ENCODE measurements around the gene NFASC. TPM values are rescaled to one million over a fixed set of nuclear protein-coding genes. Genes with fewer than 3 reads are reported as not detected.

NFASC gene
- total and polyA plus RNA-seq, 2 experiments from 2014 or later, result 3.9 to 11.7 TPM

DNA sequence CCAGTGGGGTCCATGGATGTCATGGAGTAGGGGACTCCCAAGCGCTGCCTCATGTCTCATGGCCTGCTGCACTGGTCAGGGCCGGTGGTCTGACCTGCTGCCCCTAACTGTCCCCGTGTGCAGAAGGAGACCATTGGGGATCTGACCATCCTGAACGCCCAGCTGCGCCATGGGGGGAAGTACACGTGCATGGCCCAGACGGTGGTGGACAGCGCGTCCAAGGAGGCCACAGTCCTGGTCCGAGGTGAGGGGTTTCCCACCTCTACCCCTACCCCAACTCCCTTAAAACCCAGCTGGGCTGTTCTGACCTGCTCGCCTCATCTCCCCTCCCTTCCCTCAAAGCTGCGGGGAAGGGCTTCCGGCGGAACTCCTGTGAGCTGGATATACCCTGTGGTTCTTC lies 195.0 kb downstream of the NFASC start (continued):
- TF ChIP-seq, protein P1, sequence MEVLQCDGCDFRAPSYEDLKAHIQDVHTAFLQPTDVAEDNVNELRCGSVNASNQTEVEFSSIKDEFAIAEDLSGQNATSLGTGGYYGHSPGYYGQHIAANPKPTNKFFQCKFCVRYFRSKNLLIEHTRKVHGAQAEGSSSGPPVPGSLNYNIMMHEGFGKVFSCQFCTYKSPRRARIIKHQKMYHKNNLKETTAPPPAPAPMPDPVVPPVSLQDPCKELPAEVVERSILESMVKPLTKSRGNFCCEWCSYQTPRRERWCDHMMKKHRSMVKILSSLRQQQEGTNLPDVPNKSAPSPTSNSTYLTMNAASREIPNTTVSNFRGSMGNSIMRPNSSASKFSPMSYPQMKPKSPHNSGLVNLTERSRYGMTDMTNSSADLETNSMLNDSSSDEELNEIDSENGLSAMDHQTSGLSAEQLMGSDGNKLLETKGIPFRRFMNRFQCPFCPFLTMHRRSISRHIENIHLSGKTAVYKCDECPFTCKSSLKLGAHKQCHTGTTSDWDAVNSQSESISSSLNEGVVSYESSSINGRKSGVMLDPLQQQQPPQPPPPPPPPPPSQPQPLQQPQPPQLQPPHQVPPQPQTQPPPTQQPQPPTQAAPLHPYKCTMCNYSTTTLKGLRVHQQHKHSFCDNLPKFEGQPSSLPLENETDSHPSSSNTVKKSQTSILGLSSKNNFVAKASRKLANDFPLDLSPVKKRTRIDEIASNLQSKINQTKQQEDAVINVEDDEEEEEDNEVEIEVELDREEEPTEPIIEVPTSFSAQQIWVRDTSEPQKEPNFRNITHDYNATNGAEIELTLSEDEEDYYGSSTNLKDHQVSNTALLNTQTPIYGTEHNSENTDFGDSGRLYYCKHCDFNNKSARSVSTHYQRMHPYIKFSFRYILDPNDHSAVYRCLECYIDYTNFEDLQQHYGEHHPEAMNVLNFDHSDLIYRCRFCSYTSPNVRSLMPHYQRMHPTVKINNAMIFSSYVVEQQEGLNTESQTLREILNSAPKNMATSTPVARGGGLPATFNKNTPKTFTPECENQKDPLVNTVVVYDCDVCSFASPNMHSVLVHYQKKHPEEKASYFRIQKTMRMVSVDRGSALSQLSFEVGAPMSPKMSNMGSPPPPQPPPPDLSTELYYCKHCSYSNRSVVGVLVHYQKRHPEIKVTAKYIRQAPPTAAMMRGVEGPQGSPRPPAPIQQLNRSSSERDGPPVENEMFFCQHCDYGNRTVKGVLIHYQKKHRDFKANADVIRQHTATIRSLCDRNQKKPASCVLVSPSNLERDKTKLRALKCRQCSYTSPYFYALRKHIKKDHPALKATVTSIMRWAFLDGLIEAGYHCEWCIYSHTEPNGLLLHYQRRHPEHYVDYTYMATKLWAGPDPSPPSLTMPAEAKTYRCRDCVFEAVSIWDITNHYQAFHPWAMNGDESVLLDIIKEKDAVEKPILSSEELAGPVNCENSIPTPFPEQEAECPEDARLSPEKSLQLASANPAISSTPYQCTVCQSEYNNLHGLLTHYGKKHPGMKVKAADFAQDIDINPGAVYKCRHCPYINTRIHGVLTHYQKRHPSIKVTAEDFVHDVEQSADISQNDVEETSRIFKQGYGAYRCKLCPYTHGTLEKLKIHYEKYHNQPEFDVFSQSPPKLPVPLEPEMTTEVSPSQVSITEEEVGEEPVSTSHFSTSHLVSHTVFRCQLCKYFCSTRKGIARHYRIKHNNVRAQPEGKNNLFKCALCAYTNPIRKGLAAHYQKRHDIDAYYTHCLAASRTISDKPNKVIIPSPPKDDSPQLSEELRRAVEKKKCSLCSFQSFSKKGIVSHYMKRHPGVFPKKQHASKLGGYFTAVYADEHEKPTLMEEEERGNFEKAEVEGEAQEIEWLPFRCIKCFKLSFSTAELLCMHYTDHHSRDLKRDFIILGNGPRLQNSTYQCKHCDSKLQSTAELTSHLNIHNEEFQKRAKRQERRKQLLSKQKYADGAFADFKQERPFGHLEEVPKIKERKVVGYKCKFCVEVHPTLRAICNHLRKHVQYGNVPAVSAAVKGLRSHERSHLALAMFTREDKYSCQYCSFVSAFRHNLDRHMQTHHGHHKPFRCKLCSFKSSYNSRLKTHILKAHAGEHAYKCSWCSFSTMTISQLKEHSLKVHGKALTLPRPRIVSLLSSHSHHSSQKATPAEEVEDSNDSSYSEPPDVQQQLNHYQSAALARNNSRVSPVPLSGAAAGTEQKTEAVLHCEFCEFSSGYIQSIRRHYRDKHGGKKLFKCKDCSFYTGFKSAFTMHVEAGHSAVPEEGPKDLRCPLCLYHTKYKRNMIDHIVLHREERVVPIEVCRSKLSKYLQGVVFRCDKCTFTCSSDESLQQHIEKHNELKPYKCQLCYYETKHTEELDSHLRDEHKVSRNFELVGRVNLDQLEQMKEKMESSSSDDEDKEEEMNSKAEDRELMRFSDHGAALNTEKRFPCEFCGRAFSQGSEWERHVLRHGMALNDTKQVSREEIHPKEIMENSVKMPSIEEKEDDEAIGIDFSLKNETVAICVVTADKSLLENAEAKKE (CRISPR knock-in tag; IDR thresholded peaks at IDR 0.05), result no peak
- TF ChIP-seq JUNB (IDR thresholded peaks at IDR 0.05; ENCODE audit: unreplicated experiment), result no peak
- TF ChIP-seq, protein P2, sequence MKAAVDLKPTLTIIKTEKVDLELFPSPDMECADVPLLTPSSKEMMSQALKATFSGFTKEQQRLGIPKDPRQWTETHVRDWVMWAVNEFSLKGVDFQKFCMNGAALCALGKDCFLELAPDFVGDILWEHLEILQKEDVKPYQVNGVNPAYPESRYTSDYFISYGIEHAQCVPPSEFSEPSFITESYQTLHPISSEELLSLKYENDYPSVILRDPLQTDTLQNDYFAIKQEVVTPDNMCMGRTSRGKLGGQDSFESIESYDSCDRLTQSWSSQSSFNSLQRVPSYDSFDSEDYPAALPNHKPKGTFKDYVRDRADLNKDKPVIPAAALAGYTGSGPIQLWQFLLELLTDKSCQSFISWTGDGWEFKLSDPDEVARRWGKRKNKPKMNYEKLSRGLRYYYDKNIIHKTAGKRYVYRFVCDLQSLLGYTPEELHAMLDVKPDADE (IDR thresholded peaks at IDR 0.05), result no peak

DNA sequence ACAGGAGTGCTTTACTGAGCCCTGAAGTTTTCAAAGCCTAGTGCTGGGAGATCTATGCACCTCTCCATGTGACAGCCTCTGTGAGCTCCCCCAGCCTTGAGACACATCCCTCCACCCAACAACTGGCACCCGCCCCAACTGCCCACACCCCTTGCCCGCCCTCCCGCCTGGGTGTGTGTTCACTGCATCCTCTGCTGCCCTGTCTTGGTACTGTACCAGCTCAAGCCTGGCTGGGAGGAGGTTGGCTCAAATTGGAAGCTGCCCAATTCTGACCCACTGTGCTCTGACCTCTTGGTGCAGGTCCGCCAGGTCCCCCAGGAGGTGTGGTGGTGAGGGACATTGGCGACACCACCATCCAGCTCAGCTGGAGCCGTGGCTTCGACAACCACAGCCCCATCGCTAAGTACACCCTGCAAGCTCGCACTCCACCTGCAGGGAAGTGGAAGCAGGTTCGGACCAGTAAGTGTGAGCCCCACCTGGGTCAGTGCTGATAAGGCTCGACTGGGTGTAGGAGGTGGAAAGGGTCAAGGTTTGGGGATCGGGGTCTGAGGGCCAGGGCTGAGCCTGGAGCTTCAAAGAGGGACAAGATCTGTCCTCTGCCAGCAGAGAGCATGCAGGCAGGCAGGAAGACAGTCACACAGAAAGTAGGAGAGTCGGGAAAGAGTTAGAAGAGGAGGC lies 195.6 kb downstream of the NFASC start:
- Histone ChIP-seq H3K27ac (ENCODE audit: low read depth) (no peak overlapping the region), H3K79me2 (replicated peaks; ENCODE audit: insufficient read depth) (no peaks in the 10 kb centered on the region), H3K27me3 (ENCODE audit: insufficient read depth) (no peaks in the 10 kb centered on the region), H3K4me3 (no peak overlapping the region), H4K20me1 (replicated peaks; ENCODE audit: insufficient read depth) (no peaks in the 10 kb centered on the region), H3K4me2 (no peak overlapping the region), H3K4me1 (ENCODE audit: insufficient read depth) (no peaks in the 10 kb centered on the region), H3K9me2 (ENCODE audit: insufficient read depth) (no peaks in the 10 kb centered on the region), H3F3A (replicated peaks; ENCODE audit: low read depth) (no peaks in the 10 kb centered on the region), H3K36me3 (ENCODE audit: insufficient read depth) (no peaks in the 10 kb centered on the region), H2AFZ (no peak overlapping the region)
- H3K9me3 Mint-ChIP-seq, result no peaks in the 10 kb centered on the region; the same call in 2 of the 3 replicates
- TF ChIP-seq, protein P3, sequence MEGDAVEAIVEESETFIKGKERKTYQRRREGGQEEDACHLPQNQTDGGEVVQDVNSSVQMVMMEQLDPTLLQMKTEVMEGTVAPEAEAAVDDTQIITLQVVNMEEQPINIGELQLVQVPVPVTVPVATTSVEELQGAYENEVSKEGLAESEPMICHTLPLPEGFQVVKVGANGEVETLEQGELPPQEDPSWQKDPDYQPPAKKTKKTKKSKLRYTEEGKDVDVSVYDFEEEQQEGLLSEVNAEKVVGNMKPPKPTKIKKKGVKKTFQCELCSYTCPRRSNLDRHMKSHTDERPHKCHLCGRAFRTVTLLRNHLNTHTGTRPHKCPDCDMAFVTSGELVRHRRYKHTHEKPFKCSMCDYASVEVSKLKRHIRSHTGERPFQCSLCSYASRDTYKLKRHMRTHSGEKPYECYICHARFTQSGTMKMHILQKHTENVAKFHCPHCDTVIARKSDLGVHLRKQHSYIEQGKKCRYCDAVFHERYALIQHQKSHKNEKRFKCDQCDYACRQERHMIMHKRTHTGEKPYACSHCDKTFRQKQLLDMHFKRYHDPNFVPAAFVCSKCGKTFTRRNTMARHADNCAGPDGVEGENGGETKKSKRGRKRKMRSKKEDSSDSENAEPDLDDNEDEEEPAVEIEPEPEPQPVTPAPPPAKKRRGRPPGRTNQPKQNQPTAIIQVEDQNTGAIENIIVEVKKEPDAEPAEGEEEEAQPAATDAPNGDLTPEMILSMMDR (conservative IDR thresholded peaks at IDR 0.05; ENCODE audit: low read depth in 2 of 2), result peak in 1 of 2 experiments; percentile 24; a peak in 1 of 4 replicates
- TF ChIP-seq ZNF331 (CRISPR knock-in tag; IDR thresholded peaks at IDR 0.05; ENCODE audit: low read depth), result no peak
- H3K4me1 Mint-ChIP-seq, result peaks cover 13% of the 10 kb centered on the region
- H3K27ac Mint-ChIP-seq, result no peak overlapping the region
- no peak overlapping the region for H3K4me3 Mint-ChIP-seq
- ATAC-seq (peak; percentile 17), DNase-seq (ENCODE audit: low spot score) (no peak)
- no peaks in the 10 kb centered on the region for H3K36me3 Mint-ChIP-seq (ENCODE audit: low read depth)
- peaks cover 10% of the 10 kb centered on the region for H3K27me3 Mint-ChIP-seq (ENCODE audit: insufficient read depth, low read depth, poor library complexity)
